ENCODE measurements around the gene SMIM5.

The SMIM5 gene

GRCh38 chr17:75624714-75625345 is 8.4 kb upstream of the SMIM5 start:
- TF ChIP-seq CTCF (IDR thresholded peaks at IDR 0.05; ENCODE audit: insufficient read depth, low read depth, low read length, missing control alignments): no peak
- no peak overlapping the region for H3K4me3 ChIP-seq (ENCODE audit: low read length)
- DNase-seq (ENCODE audit: low read depth): no peak

GRCh38 chr17:75625813-75626486 is 7.3 kb upstream of the SMIM5 start:
- peak; percentile 30 for DNase-seq (ENCODE audit: low read depth)
- peak; percentile 75 for TF ChIP-seq CTCF (IDR thresholded peaks at IDR 0.05; ENCODE audit: insufficient read depth, low read depth, low read length, missing control alignments)
- no peak overlapping the region for H3K4me3 ChIP-seq (ENCODE audit: low read length)

GRCh38 chr17:75626496-75627038 is 6.7 kb upstream of the SMIM5 start:
- no peak overlapping the region for H3K4me3 ChIP-seq (ENCODE audit: low read length)
- DNase-seq (ENCODE audit: low read depth): no peak
- TF ChIP-seq CTCF (IDR thresholded peaks at IDR 0.05; ENCODE audit: insufficient read depth, low read depth, low read length, missing control alignments): no peak

GRCh38 chr17:75627094-75627493 is 6.1 kb upstream of the SMIM5 start:
- H3K4me3 ChIP-seq (ENCODE audit: low read length): no peak overlapping the region
- DNase-seq (ENCODE audit: low read depth): no peak
- TF ChIP-seq CTCF (IDR thresholded peaks at IDR 0.05; ENCODE audit: insufficient read depth, low read depth, low read length, missing control alignments): no peak

GRCh38 chr17:75628425-75628824 is 4.8 kb upstream of the SMIM5 start:
- TF ChIP-seq CTCF (IDR thresholded peaks at IDR 0.05; ENCODE audit: insufficient read depth, low read depth, low read length, missing control alignments): no peak
- H3K4me3 ChIP-seq (ENCODE audit: low read length): no peak overlapping the region
- no peak for DNase-seq (ENCODE audit: low read depth)

- H3K4me3 ChIP-seq (ENCODE audit: low read length): no peak overlapping the region
- TF ChIP-seq CTCF (IDR thresholded peaks at IDR 0.05; ENCODE audit: insufficient read depth, low read depth, low read length, missing control alignments): no peak
- DNase-seq (ENCODE audit: low read depth): no peak
Measured at GRCh38 chr17:75629157-75629556, 4.1 kb upstream of the SMIM5 start.
